D721Med (cell line): ENCODE results near the gene TSPAN31.

Source experiments
- DNase-seq: peaks from one replicate; pipeline ENCODE4 v3.0.0; 2011; ENCODE audit warnings: low spot score; ENCODE audit not compliant: insufficient read length
- FAIRE-seq: peaks from 2 replicates; lab custom pipeline; 2011; peaks lifted over from hg19 to GRCh38; lab: Jason Lieb, UNC
- CTCF ChIP-seq: IDR thresholded peaks from 2 replicates; pipeline ENCODE4 v1.5.1; 2012; ENCODE audit warnings: mild to moderate bottlenecking, control low read depth; ENCODE audit not compliant: insufficient read depth; ENCODE audit errors: missing control alignments

The TSPAN31 gene

GRCh38 chr12:57779736-57780135 lies 34.9 kb downstream of the TSPAN31 start:
- no peak for TF ChIP-seq CTCF
- DNase-seq (no peak), FAIRE-seq (no peak)

- DNase-seq (no peak), FAIRE-seq (no peak)
- no peak for TF ChIP-seq CTCF
Observed at GRCh38 chr12:57780284-57780897, 35.6 kb downstream of the TSPAN31 start.

- FAIRE-seq (no peak), DNase-seq (no peak)
- TF ChIP-seq CTCF: no peak
Observed at GRCh38 chr12:57781244-57781643, 36.4 kb downstream of the TSPAN31 start.

GRCh38 chr12:57781801-57782200 lies 37.0 kb downstream of the TSPAN31 start:
- DNase-seq (no peak), FAIRE-seq (no peak)
- TF ChIP-seq CTCF: no peak

GRCh38 chr12:57782243-57782607 lies 37.4 kb downstream of the TSPAN31 start:
- no peak for FAIRE-seq
- no peak for TF ChIP-seq CTCF
- no peak for DNase-seq

- peak; percentile 95 for TF ChIP-seq CTCF
- DNase-seq: peak; percentile 63
- no peak for FAIRE-seq
Observed at GRCh38 chr12:57782608-57783465, 38.0 kb downstream of the TSPAN31 start, which contains the start of gene TSFM. Gene TSFM (plus strand): TSS chr12:57782787. CDS start chr12:57782802, 15 bp downstream.

GRCh38 chr12:57783466-57783801 lies 38.6 kb downstream of the TSPAN31 start:
- no peak for TF ChIP-seq CTCF
- FAIRE-seq: no peak
- no peak for DNase-seq
